Gastrocnemius medialis (tissue), 4 donors: Measurements from ENCODE around the gene GNAT1.

ENCODE experiments used
- CTCF ChIP-seq, 5 experiments: fragments of 450-650 bp in 3 of 5; fragments of 200-600 bp in 2 of 5; sonication (generic) in 2 of 5; IDR thresholded peaks in 4 of 5; conservative IDR thresholded peaks in 1 of 5; 1 replicate in 4 of 5; 2 replicates in 1 of 5; pipeline ENCODE4 v1.5.1; 2016 to 2019; ENCODE audit warnings: antibody characterized with exemption in 5 of 5, mild to moderate bottlenecking in 3 of 5, moderate library complexity in 3 of 5
- POLR2A ChIP-seq, 2 donors: fragments of 450-650 bp; IDR thresholded peaks; one replicate each; pipeline ENCODE4 v1.6.1; 2017; ENCODE audit warnings: antibody characterized with exemption in 2 of 2, mild to moderate bottlenecking in 2 of 2, moderate library complexity in 2 of 2

- peak; percentile 80 to 90 (median 81) for TF ChIP-seq CTCF (IDR thresholded peaks at IDR 0.05 in 4 of 5, conservative IDR thresholded peaks at IDR 0.05 in 1 of 5)
- no peak for TF ChIP-seq POLR2A (IDR thresholded peaks at IDR 0.05)
Measured at GRCh38 chr3:50189274-50189673, 2.1 kb upstream of the GNAT1 start.
